Fibroblast of skin of right quadriceps (primary cell): Measurements from ENCODE around the gene UBE4B.
"Not testable (repeated sequence)": the region's sequence is repeated elsewhere in the genome, so short reads cannot be mapped to it uniquely, and the experiment has no call there.

Experiments
- DNase-seq: peaks from one replicate; pipeline ENCODE4 v3.0.0-alpha.2; 2013

The UBE4B gene

DNA sequence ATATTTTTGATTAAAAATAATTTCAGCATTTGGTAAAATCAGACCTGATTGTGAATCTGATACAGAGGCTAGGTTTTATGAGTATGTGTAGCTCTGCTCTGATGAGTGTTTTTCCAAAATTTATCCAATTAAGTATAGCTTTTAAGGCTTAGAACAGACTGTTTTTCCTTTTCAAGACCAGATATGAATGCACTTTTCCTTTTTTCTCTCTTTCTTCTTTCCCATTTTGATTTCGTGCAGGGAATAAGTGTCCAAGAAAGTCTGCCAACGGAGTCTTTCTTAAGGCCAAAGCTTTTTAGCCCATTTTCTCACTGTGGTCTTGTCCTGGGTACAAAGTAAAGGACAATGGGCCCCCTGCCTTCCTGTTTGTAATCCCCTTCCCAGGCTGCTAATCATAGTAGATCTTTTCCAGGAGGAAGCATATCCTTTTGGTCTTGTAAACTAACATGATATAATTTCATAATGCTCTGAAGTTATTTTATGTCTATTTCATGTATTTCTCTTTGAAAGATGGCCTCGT, 180.5 kb downstream of the UBE4B start:
- DNase-seq = no peak

DNA sequence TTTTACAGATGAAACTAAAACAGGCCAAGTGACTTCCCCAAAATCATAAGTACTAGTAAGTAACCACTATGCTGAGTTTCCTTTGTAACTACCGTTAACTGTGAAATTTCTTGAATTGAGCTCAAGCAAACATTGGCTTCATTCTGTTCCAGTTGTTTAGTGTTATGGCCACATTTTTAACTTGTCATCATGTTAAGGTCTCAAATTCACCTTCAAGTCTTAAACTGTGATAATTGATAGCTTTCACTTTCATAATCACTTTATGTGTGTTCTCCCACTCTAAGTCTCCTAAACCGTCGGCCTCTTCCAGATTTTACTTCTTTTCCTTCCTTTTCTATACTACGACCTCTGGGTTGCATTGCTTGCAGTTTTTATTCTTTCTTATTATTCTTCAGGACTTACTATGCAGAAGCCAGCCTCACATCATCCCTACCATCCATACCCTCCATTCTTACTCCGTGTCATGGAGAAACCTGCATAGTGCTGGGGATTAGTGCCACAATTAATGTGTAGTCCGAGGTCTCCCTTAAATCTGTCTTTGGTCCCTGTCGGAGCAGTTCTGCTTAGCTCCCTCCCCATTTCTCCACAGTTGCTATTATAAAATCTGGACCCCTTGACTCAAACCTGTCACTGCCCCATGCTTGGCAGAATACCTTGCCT, 183.5 kb downstream of the UBE4B start:
- DNase-seq = no peak

DNA sequence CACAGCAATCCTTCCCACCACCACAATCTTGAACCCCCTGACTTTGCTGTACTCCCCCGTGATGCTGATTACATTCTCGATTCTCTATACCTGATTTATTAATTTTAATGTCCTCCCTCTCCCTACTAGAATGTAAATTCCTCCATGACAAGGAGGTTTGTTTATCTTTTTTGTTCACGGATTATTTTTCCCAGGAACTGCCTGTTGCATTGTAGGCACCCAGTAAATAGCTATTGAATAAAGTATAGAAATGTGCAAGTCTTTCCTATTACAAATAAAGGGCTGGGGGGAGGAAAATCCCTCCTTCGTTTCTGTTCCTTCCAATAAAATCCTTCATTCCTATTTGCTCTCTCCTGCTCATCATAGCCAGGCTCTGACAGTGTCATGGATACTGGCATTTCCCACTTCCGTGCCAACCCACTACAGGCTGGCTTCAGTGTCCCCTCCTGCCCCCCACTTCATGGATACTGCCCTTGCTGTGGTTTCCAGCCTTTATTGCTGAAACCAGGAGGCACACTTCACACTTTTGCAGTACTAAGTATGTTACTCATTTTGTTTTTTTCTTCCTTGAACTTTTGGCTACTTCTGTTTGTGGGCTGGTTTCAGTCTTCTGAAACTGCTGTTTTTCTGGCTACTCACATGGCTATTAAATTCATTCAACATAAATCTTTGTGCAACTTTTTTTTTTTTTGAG, 185.1 kb downstream of the UBE4B start:
- peak; percentile 47 for DNase-seq

DNA sequence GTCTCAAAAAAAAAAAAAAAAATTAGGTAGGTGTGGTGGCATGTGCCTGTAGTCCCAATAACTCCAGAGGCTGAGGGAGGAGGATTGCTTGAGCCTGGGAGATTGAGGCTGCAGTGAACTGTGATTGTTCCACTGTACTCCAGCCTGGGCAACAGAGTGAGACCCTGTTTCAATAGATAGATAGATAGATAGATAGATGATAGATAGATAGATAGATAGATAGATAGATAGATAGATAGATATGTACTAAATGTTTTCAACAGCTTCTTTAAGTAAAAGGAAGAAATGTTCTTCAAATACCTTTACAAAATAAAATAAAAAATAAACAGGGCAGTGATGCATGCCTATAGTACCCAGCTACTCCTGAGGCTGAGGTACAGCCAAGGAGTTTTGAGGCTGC, 187.4 kb downstream of the UBE4B start:
- DNase-seq = no peak

DNA sequence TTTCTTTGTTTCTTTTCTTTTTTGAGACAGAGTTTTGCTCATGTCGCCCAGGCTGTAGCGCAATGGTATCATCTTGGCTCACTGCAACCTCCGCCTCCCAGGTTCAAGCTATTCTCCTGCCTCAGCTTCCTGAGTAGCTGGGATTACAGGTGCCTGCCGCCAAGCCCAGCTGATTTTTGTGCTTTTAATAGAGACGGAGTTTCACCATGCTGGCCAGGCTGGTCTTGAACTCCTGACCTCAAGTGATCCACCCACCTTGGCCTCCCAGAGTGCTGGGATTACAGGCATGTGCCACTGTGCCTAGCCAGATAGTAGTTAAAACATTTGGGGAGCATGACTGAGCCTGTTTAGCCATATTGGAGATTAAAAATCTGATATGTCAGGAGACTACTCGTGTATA, 187.9 kb downstream of the UBE4B start:
- DNase-seq = not testable (repeated sequence)

DNA sequence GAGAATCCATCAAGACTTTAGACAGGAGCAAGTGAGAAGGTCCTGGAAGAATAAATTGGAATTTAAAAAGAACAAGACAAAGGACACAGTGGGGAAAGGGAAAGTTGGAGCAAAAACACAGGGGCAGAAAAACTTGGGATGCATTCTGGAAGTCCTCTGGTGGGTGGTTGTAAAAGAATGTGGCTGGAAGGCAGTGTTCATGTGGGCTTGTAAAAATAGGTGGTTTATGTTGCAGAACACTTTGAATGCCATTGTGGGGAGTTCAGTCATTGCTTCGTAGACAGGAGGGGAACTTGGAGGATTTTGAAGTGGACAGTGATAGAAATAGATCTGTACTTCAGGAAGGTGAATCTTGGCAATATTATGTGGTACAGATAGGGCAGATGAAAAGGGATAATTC, 192.8 kb downstream of the UBE4B start:
- DNase-seq = peak; percentile 17

DNA sequence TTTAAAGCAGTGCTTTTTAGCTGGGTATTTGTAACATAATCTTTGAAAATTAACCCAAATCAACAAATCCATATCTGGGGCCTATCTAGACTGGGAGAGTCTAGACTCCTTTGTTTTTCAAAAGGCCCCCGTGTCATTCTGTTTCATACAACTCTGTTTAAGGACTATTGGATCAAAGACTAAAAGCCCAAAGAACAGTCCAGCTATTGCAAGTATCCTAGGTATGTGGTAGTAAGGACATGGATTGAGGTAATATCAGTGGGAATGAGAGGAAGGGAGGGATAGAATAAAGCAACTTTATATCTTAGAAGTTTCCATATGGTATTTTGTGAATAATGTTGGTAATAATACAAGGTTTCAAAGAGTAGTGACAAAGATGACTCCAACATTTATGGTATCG, 195.8 kb downstream of the UBE4B start:
- peak; percentile 10 for DNase-seq

DNA sequence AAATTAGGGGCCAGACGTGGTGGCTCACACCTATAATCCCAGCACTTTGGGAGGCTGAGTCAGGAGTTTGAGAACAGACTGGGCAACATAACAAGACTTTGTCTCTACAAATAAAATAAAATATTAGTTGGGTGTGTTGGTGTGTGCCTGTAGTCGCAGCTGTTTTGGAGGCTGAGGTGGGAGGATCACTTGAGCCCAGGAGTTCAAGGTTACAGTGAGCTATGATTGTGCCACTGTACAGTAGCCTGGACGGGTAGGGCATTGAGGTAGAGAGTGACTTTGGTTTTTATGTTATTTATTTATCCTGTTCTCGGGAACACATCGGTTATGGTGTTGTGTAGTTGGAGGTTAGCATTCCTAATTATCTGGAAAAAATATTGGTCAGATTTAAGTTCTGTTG, 197.1 kb downstream of the UBE4B start:
- no peak for DNase-seq
